ENCODE data around the gene FAM131B.
A peak's percentile ranks its signal among the peaks of the same experiment; 100 is the strongest.

GRCh38 chr7:143390104-143390772 is 27.7 kb upstream of the FAM131B start:
- TF ChIP-seq POLR2A (IDR thresholded peaks at IDR 0.05) (no peak), CTCF (IDR thresholded peaks at IDR 0.05 in 8 of 11, conservative IDR thresholded peaks at IDR 0.05 in 3 of 11) (no peak), POLR2AphosphoS5 (IDR thresholded peaks at IDR 0.05) (peak in 1 of 3 donors; percentile 17)

Data from spleen (tissue), 7 donors.